ENCODE data around the gene FAM20A.

Gene FAM20A

GRCh38 chr17:68608515-68609130 lies 7.5 kb upstream of the FAM20A start:
- DNase-seq: no peak

- DNase-seq: no peak
Observed at GRCh38 chr17:68606451-68607307, 5.5 kb upstream of the FAM20A start.

- no peak for DNase-seq
Observed at GRCh38 chr17:68605914-68606313, 4.7 kb upstream of the FAM20A start.

- no peak for DNase-seq
Observed at GRCh38 chr17:68603656-68604055, 2.5 kb upstream of the FAM20A start.

GRCh38 chr17:68603027-68603426 lies 1.9 kb upstream of the FAM20A start:
- no peak for DNase-seq

GRCh38 chr17:68602289-68602688 lies 1.1 kb upstream of the FAM20A start:
- no peak for DNase-seq

GRCh38 chr17:68601565-68602288 lies 560 bp upstream of the FAM20A start:
- no peak for DNase-seq

GRCh38 chr17:68600067-68600930 lies 868 bp downstream of the FAM20A start:
- DNase-seq: peak; percentile 9

GRCh38 chr17:68599552-68600066 lies 1.6 kb downstream of the FAM20A start:
- DNase-seq: no peak

- DNase-seq: no peak
Observed at GRCh38 chr17:68599091-68599490, 2.1 kb downstream of the FAM20A start.

- no peak for DNase-seq
Observed at GRCh38 chr17:68598545-68598961, 2.6 kb downstream of the FAM20A start.

- DNase-seq: no peak
Observed at GRCh38 chr17:68598074-68598473, 3.1 kb downstream of the FAM20A start.

- DNase-seq: no peak
Observed at GRCh38 chr17:68596411-68596945, 4.7 kb downstream of the FAM20A start.

- no peak for DNase-seq
Observed at GRCh38 chr17:68595986-68596385, 5.2 kb downstream of the FAM20A start.

- DNase-seq: no peak
Observed at GRCh38 chr17:68595496-68595895, 5.7 kb downstream of the FAM20A start.

GRCh38 chr17:68594552-68594951 lies 6.6 kb downstream of the FAM20A start:
- no peak for DNase-seq

GRCh38 chr17:68592682-68593641 lies 8.2 kb downstream of the FAM20A start:
- DNase-seq: peak; percentile 17

GRCh38 chr17:68592009-68592408 lies 9.2 kb downstream of the FAM20A start:
- DNase-seq: no peak

- DNase-seq: no peak
Observed at GRCh38 chr17:68591583-68591982, 9.6 kb downstream of the FAM20A start.

- DNase-seq: no peak
Observed at GRCh38 chr17:68589086-68589485, 12.1 kb downstream of the FAM20A start.

GRCh38 chr17:68588362-68588761 lies 12.8 kb downstream of the FAM20A start:
- no peak for DNase-seq
